DMS79 (cell line): ENCODE measurements around the gene PPP2R5D.
A peak's percentile ranks its signal among the peaks of the same experiment; 100 is the strongest.
"Not testable (repeated sequence)": the region's sequence is repeated elsewhere in the genome, so short reads cannot be mapped to it uniquely, and the experiment has no call there.

Experiments
- DNase-seq: peaks from one replicate; lab custom pipeline; 2025; lab: John Stamatoyannopoulos, UW

Gene PPP2R5D

DNA sequence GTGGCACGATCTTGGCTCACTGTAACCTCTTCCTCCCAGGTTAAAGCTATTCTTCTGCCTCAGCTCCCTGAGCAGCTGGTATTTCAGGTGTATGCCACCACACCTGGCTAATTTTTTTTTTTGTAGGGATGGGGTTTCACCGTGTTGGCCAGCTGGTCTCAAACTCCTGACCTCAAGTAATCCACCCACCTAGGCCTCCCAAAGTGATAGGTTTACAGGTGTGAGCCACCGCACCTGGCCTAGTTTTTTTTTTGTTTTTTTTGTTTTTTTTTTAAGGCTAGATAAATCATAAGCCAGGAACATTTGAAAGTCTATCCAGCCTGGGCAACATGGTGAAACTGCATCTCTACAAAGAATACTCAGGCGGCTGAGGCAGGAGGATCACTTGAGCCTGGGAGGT, 48.0 kb downstream of the PPP2R5D start:
- no peak for DNase-seq

DNA sequence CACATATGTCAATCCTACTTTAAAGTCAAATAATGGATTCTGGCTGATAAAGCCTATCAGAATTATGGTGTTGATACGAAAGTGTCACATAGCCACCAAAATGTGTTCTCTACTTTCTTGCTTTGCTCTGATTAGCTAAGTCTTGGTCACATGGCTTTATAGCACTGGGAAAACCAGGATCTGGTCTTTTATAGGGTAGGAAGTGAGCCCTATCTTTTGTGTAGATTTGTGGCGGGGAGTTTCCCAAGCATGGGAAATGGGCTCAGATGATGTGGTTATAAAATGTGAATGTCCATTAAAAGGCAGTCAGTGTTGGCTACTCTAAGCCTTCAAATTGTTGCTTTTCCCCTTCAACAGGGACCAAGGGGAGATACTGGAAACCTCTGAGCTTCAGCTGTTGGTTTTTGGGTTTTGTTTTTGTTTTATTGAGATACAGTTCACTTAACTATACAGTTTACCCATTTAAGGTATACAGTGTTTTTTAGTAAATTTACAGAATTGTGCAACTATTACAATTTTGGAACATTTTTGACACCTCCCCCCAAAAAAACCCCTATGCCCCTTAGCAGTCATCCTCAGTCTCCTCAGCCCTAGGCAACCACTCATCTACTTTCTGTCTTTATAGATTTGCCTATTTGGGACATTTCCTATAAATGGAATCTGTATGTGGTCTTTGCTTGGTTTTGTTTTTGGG, 49.3 kb downstream of the PPP2R5D start:
- DNase-seq: no peak

DNA sequence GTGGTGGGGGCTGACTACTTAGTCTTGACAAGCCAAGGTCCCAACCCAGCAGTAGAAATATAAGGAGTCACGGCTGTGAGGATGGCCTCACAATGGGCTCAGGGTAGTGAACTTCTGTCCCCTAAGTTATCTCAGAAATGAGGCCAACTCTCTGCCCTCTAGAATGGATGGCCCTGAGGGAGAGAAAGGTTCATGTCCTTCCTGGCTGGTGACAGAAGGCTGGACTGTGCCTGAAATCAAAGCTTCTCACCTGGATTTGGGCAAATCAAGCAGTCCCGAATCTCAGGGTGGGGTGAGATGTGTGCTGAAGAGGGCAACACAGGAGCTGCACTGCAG, 49.8 kb downstream of the PPP2R5D start:
- no peak for DNase-seq

DNA sequence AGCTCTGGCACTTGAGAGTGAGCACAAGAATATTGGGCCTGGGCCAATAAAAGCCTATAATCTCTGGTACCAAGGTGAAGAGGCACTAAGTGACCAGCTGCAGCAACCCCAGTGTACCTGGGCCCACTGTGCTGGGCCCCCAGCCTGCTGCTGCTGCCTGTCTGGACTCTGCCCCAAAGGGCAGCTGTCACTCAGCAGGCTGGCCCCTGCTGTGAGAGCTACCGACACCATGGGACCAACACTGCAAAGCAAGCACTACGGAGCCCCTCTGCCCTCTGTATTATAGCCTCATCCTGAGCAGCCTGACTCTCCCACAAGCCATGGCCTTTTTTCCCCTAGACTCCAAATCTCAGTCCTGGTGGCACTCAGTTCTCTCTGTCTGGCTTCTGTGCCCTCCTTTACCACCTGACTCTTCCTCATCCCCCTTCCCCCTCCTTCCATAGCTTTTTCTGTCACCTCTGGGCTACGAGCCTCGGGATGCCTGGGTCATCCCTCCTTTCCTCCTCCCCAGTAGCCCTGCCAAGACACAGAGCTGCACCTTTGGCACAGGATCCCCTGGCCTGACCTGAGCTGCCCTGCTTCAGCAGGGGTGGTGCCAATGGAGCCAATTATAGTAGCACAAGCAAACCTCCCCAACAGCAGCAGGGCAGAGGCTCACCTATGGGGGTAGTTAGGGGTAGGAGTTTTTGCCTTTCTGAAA, 51.3 kb downstream of the PPP2R5D start:
- DNase-seq: no peak

DNA sequence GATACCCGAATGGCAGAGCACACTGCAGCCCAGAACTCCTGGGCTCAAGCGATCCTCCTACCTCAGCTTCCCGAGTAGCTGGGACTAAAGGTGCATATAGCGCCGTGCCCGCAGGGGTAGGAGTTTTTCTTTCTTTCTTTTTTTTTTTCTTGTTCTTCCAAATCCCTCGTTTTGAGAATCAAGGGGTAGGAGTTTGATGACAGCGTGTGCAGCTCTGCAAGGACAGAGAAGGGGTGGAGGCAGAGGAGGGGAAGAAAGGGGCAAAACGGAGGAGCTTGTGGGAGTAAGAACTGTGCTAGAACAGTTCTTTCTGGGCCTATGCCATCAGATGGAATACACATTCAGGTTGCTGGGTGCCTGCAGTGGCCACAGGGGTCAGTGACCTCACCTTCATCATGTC, 52.3 kb downstream of the PPP2R5D start:
- no peak for DNase-seq

DNA sequence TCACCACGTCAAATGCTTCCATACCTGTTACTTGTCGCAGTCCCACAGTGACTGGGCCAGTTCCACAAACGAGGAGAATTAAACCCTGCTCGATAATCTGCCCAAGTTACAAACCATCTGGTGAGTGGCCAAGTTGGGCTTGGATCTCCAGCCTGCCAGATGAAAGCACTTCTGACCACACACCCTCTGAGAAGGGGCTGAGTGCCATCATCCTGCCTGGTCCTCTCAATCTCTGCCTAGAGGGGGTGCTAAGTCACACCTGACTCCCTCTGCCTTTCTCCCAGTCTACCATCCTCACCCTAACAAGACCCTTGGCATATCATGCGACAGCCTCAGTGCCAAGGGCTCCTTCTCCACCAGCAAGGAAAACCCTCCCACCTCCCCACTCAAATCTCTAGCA, 52.8 kb downstream of the PPP2R5D start:
- no peak for DNase-seq

DNA sequence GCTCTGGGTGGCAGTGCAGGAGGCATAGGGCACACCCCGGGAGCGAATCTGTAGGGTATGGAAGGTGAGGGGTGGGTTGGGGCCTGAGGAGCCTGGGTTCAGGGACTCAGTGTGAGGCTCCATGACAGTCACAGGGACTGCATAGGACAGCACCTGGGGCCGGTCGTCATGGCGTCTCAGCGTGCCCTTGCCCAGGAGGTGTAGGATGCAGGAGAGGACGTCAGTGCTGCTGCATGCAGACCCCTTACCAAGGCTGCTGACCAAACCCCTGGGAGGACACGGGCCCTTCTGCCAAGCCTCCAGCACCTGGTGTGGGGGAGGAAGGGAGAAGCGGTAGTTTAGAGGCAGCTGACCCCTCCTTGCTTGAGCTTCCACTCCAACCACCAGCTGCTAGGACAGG, 53.3 kb downstream of the PPP2R5D start:
- DNase-seq: no peak

DNA sequence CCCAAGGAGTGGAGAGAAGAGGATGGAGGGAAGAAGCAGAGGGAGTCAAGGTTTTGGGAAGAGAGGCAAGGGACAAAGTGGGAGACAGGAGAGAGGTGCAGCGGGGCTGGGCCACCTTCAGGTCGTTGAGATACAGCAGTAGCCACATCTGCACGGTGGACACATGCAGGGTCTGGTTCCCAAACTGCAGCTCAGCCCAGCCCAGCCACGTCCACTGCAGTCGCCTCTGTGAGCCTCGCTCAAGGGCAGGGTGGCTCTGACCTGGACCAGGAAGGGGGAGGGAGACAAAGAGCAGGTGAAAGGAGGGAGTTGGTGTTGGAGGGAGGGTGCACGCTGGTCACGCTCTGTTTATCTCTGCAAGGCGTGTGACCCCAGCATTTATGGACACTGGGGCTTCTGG, 54.4 kb downstream of the PPP2R5D start:
- DNase-seq: no peak

DNA sequence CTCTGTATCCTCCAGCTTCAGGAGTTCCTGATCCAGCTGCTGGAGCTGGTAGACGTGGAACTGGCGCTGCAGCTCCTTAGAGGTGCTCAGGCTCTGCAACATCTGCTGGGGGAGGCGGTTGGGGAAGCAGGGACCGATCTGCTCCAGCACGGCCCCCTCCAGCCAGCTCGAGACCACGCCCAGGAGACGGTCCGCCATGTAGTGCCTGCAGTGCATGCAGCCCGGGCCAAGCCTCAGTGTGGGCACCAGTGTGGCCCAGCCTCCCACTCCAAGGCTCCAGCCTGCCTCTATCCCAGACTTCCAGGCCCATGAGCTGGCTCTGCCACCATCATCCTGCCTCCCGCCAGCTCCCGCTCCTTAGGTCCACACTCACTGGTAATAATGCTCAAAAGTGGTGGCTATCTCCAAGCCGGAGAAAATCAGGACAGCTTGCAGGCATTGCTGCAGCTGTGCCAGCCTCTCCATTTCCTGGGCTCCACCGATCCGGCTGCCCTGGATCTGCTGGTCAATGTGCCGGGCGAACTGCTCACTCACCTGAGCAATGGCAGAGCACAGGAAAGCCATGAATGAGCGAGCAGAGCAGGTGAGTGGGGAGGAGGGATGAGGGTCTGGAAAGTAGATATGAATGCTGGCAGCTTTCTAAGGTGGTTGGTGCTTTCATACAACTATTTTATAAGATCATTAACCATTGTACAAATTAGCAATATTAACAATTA, 56.3 kb downstream of the PPP2R5D start:
- no peak for DNase-seq

DNA sequence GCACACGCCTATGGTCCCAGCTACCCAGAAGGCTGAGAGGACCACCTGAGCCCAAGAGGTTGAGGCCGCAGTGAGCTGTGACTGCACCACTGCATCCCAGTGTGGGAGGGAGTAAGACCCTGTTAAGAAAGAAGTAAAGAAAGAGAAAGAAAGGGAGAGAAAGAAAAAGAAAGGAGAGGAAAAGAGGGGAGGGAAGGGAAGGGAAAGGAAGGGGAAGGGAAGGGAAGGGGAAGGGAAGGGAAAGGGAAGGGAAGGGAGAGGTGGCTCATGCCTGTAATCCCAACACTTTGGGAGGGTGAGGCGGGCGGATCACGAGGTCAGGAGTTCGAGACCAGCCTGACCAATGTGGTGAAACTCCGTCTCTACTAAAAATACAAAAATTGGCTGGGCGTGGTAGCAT, 57.1 kb downstream of the PPP2R5D start:
- DNase-seq: not testable (repeated sequence)

DNA sequence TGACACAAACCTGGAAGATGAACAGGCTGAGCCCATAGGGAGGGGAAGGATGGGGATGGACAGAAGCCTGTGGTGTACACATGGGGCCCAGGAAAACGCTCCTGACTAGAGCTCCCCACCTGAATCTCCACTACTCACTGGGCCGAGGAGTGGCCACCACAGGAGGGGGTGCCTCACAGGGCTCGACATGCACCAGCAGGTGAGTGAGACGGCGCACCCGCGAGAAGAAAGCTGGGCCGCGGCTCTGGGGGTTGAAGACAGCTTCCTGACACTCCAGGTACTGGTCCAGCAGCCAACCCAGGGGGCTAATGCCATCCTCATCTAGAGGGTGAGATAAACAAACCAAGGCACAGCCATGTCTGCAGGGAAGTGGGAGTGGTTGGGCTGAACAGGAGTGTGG, 58.9 kb downstream of the PPP2R5D start:
- no peak for DNase-seq

DNA sequence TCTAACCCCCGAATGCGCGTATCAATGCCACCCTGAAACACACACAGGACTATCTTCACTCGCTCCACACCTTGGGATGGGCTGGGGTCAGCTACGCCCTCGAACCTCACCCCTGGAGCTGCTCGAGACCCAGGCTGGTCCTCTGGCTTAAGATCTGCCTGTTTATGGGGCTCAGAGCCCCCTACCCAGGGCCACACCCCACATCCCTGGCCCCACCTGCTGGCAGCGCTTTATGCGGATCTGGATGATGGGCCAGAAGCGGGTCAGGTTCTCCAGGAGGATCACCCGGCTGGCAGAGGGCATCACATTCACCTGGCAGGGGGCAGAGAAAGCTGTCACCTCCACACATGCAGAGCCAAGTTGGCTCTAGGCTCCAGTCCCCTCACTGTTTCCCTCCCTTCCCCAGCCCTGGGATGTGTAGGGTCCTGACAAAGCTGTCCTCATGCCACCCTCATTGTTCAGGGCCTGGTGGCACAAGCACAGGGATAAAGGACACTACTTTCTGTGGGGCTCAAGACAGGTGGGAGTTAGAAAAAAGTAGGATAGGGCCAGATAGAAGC, 61.1 kb downstream of the PPP2R5D start:
- DNase-seq: no peak

DNA sequence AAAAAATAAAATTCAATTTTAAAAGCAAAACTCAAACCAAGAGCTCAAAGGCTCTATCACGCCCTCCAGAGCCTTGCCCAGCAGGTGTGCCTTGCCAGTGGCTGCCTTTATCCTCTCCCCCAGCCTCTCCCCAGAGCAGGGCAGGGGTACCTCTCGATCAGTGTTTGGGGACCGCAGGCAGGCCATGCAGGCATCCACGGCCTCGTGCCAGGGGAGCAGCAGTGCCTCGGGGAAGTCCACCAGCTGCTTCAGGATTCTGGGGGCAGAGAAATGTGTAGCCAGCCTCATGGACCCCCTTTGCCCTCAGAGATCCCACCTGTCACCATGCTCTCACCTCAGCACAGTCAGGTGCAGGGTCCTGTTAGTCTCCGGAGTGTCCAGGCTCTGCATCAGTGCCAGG, 63.6 kb downstream of the PPP2R5D start:
- no peak for DNase-seq

DNA sequence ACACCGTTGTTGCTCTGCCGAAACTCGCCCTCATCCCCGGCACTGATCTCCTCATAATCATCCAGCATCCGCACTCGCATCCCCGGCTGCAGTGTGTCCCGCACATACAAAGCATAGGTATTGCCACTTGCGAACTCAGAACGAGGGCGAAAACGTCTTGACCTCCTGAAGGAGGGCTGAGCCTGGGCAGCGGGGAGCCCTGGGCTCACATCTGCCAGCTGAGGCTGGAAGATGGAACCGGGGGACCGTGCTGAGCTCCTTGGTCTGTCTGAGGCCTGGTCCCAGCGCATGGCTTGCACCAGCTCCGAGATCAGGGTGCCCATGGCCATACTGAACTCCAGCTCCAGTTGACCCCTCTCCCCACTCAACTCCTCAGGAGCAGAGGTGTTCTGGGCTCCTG, 66.6 kb downstream of the PPP2R5D start:
- no peak for DNase-seq

DNA sequence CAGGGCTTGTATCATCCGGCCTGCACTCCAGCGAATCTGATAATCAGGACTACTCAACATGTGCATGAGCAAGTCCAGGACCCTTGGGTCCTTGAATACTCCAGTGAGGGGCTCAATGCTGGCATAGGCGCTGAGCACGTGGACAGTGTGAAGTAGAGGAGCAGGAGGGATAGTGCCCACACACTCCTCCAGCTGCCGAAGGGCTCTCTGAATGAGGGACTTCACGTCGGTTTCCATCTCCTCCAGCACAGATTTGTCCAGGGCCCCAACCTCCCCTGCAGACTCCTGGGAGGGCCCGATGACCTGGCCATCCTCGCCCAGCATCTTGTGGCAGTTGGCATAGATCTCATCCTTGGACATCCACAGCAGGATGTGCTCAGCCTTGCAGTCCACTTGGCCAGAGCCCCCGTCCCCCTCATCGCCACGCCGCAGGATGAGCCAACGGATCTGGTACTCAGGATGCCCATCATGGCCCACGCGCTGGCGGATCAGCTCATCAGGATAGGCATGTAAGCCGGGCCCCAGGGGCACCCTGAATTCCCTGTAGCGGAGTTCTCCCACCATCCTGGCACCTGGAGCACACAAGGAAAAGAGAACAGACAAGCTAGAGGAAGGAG, 68.0 kb downstream of the PPP2R5D start:
- DNase-seq: no peak

DNA sequence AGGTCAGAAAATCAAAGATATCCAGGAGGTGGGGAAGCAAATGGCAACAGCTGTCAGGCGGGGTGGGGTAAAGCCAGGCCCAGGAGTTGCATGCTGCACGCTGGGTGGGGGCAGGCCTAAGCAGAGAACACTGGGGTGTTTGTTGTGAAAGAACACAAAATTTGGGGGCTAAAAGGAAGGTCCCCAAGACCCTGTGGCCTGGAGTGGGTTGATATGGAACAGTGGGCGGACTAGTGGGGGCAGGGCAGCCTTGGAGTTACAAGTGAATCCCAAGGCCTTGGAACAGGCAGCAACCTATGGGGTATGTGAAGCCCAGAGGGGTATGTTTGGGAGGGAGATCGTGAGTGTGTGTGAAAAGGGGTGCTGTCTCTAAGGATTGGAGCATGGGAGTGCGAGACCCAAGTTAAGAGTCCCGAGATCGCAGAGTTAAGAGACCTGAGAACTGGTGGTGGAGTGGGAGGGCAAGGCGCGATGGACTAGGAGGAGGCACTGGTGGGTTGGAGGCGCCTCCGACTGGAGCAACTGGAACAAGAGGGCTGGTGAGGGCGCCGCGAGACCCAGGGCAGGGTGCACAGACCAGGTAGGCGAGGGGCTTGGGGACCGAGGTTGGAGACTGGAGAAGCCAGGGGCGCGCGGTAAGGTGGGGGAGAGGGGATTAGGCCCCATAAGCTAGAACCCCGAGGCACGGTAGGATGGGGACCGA, 68.6 kb downstream of the PPP2R5D start:
- no peak for DNase-seq

DNA sequence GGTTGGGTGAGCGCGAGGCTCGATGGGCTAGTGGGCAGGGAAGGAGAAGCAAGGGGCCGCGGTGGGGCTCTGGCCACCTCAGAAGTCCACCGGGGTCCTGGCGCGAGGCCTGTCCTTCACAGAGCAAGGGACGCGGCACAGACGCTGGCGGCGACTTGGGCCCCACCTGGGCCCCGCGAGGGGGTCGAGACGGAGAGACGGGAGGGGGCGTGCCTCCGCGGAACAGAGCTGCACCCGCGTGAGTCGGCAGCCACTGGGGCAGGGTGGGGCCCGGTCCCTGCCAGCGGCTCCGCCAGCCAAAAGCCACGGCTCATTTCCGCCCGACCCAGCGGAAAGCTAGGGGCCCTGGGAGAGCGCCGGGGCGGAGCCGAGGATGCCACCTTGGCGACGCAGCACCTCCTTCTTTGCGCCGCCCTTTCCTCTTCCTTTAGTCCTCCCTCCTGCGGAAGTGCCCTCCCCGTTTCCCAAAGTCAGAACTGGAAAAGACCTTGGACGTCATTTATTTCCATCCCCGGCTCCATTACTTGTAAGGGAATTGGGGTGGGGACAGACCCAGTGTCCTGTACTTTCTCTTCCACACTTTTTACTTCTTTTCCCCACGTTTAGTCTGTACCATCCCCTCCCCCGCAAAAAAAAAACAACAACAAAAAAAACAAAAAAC, 69.3 kb downstream of the PPP2R5D start, which contains the start of gene CUL7:
Gene CUL7 (minus strand): TSS at position 307 of the 661 bp plus-strand sequence. CDS start 1,063 bp downstream, outside the sequence.
- DNase-seq: peak; percentile 94

DNA sequence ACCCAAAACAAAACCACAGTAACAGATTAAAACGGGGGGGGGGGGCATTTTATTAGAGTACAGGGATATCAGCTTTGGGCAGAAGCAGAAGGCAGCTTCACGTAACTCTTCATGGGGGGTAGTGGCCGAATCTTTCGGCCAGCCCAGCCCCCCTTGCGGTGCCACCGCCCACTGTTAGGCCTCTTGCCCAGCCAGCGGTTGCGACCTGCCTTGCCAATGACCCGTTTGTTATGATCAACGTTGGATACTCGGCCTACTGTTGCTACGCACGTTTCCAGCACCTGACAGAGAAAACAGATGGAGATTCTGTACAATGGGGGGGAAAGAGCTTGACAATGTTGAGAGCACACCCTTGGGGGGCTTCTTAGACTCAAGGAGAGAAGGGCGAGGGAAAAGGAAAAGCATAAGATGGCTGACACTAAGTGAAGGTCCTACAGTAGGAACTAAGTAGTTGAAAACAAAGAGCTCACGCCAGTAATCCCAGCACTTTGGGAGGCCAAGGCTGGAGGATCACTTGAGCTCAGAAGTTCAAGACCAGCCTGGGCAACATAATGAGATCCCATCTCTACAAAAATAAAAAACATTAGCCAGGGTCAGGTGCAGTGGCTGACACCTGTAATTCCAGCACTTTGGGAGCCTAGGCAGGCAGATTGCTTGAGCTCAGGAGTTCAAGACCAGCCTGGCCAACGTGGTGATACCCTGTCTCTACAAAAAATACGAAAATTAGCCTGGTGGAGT, 70.0 kb downstream of the PPP2R5D start:
- no peak for DNase-seq

DNA sequence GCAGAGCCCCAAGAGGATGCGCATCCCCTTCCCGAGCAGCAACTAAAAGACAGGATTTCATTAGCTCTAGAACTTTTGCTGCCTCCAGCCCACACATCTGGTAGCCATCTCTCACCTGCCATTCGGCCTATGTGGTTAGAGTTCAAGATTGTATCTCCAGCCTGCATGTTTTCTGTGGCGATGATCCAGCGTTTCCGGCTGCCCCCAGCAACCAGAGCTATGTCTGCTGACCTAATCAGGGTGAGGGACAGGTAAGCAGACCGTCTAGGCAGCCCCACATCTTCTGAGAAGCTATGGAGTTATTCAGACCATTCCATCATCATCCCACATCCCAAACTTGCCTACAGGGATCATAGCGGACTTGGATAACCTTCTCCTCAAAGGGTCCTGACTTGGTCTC, 71.6 kb downstream of the PPP2R5D start:
- no peak for DNase-seq

DNA sequence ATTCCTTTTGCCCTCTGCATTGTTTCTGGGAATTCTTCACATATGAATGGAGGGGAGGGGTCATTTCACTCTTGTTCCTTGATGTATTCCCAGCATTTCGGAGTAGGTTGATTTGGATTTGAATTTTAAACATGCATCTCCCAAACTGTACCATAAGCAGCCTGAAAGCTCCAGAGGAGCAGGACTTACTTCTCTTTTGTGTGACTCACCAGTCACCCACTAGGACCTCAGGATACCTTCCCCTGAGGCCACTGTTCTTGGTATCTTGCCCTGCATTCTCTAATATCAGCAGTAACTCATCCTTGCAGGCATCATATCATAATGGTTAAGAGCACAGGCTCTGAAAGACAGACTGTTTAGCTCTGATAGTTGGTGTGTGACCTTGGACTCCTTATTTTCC, 74.2 kb downstream of the PPP2R5D start:
- DNase-seq: no peak
